Measurements from ENCODE around the gene NTHL1. TPM values are rescaled to one million over a fixed set of nuclear protein-coding genes. Genes with fewer than 3 reads are reported as not detected.

Gene NTHL1
- total and polyA plus RNA-seq, 2 of the 13 experiments (the other 11 are each of a cell fraction or from before 2014, with no cell fraction given): 47.5 to 64.9 TPM

- TF ChIP-seq, protein P1, sequence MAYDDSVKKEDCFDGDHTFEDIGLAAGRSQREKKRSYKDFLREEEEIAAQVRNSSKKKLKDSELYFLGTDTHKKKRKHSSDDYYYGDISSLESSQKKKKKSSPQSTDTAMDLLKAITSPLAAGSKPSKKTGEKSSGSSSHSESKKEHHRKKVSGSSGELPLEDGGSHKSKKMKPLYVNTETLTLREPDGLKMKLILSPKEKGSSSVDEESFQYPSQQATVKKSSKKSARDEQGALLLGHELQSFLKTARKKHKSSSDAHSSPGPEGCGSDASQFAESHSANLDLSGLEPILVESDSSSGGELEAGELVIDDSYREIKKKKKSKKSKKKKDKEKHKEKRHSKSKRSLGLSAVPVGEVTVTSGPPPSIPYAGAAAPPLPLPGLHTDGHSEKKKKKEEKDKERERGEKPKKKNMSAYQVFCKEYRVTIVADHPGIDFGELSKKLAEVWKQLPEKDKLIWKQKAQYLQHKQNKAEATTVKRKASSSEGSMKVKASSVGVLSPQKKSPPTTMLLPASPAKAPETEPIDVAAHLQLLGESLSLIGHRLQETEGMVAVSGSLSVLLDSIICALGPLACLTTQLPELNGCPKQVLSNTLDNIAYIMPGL (CRISPR knock-in tag; IDR thresholded peaks at IDR 0.05; ENCODE audit: borderline replicate concordance in 1 of 2, low read depth in 1 of 2): peak; percentile 45 to 51; a peak in 1 of 4 replicates
- TF ChIP-seq MEF2D (CRISPR knock-in tag; IDR thresholded peaks at IDR 0.05) (no peak), ZNF343 (CRISPR knock-in tag; IDR thresholded peaks at IDR 0.05) (no peak), NRL (CRISPR knock-in tag; IDR thresholded peaks at IDR 0.05; ENCODE audit: borderline replicate concordance) (no peak), SAP130 (CRISPR knock-in tag; IDR thresholded peaks at IDR 0.05; ENCODE audit: low read depth) (peak; percentile 40), CREB1 (IDR thresholded peaks at IDR 0.05) (no peak), CREB1 (CRISPR knock-in tag; IDR thresholded peaks at IDR 0.05) (no peak), NFE2 (CRISPR knock-in tag; IDR thresholded peaks at IDR 0.05) (no peak), NR2F2 (IDR thresholded peaks at IDR 0.05; ENCODE audit: borderline replicate concordance, low read depth) (no peak), MNT (IDR thresholded peaks at IDR 0.05) (0 out of 2 replicates have a peak, but pooled peaks have one; percentile 3), ZNF737 (CRISPR knock-in tag; IDR thresholded peaks at IDR 0.05; ENCODE audit: borderline replicate concordance) (0 out of 2 replicates have a peak, but pooled peaks have one; percentile 5), SRSF1 (optimal IDR thresholded peaks at IDR 0.05; ENCODE audit: low read depth, low read length) (no peak), ZNF333 (CRISPR knock-in tag; IDR thresholded peaks at IDR 0.05; ENCODE audit: borderline replicate concordance) (no peak), ZNF557 (CRISPR knock-in tag; IDR thresholded peaks at IDR 0.05) (no peak), PAX8 (CRISPR knock-in tag; IDR thresholded peaks at IDR 0.05; ENCODE audit: borderline replicate concordance) (no peak)
- TF ChIP-seq, protein P2, sequence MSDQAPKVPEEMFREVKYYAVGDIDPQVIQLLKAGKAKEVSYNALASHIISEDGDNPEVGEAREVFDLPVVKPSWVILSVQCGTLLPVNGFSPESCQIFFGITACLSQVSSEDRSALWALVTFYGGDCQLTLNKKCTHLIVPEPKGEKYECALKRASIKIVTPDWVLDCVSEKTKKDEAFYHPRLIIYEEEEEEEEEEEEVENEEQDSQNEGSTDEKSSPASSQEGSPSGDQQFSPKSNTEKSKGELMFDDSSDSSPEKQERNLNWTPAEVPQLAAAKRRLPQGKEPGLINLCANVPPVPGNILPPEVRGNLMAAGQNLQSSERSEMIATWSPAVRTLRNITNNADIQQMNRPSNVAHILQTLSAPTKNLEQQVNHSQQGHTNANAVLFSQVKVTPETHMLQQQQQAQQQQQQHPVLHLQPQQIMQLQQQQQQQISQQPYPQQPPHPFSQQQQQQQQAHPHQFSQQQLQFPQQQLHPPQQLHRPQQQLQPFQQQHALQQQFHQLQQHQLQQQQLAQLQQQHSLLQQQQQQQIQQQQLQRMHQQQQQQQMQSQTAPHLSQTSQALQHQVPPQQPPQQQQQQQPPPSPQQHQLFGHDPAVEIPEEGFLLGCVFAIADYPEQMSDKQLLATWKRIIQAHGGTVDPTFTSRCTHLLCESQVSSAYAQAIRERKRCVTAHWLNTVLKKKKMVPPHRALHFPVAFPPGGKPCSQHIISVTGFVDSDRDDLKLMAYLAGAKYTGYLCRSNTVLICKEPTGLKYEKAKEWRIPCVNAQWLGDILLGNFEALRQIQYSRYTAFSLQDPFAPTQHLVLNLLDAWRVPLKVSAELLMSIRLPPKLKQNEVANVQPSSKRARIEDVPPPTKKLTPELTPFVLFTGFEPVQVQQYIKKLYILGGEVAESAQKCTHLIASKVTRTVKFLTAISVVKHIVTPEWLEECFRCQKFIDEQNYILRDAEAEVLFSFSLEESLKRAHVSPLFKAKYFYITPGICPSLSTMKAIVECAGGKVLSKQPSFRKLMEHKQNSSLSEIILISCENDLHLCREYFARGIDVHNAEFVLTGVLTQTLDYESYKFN (CRISPR knock-in tag; conservative IDR thresholded peaks at IDR 0.05): peak; percentile 29
- TF ChIP-seq, protein P3, sequence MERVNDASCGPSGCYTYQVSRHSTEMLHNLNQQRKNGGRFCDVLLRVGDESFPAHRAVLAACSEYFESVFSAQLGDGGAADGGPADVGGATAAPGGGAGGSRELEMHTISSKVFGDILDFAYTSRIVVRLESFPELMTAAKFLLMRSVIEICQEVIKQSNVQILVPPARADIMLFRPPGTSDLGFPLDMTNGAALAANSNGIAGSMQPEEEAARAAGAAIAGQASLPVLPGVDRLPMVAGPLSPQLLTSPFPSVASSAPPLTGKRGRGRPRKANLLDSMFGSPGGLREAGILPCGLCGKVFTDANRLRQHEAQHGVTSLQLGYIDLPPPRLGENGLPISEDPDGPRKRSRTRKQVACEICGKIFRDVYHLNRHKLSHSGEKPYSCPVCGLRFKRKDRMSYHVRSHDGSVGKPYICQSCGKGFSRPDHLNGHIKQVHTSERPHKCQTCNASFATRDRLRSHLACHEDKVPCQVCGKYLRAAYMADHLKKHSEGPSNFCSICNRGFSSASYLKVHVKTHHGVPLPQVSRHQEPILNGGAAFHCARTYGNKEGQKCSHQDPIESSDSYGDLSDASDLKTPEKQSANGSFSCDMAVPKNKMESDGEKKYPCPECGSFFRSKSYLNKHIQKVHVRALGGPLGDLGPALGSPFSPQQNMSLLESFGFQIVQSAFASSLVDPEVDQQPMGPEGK (CRISPR knock-in tag; IDR thresholded peaks at IDR 0.05): peak; percentile 64; the same call in 1 of the 2 replicates
Measured at GRCh38 chr16:2016407-2016922, 31.2 kb downstream of the NTHL1 start (continued).
